H9 (cell line): ENCODE measurements around the gene OR2Z1. TPM values are rescaled to one million over a fixed set of nuclear protein-coding genes. Genes with fewer than 3 reads are reported as not detected.
"Not testable (repeated sequence)": the region's sequence is repeated elsewhere in the genome, so short reads cannot be mapped to it uniquely, and the experiment has no call there.

Experiments used
- DNase-seq: peaks from one replicate; pipeline ENCODE4 v3.0.0-alpha.2; 2017
- H2AFZ ChIP-seq: one replicate; pipeline ENCODE4 v1.6.1; 2013; ENCODE audit warnings: mild to moderate bottlenecking, low read length, control low read depth, moderate library complexity
- H2AK5ac ChIP-seq: 2 replicates; pipeline ENCODE4 v1.6.1; 2013; ENCODE audit warnings: low read length, control low read depth, mixed read lengths; ENCODE audit not compliant: insufficient read length
- H2BK120ac ChIP-seq: one replicate; pipeline ENCODE4 v1.6.1; 2013; ENCODE audit warnings: low read depth, mild to moderate bottlenecking, low read length, control low read depth, inconsistent platforms; ENCODE audit not compliant: poor library complexity, severe bottlenecking
- H2BK12ac ChIP-seq: 2 replicates; pipeline ENCODE4 v1.6.1; 2013; ENCODE audit warnings: low read length, control low read depth, mixed read lengths, low read depth; ENCODE audit not compliant: insufficient read length
- H2BK15ac ChIP-seq: 2 replicates; pipeline ENCODE4 v1.6.1; 2013; ENCODE audit warnings: low read depth, low read length, control low read depth
- H2BK20ac ChIP-seq: one replicate; pipeline ENCODE4 v1.6.1; 2013; ENCODE audit warnings: low read depth, mild to moderate bottlenecking, low read length, control low read depth, inconsistent platforms; ENCODE audit not compliant: poor library complexity, severe bottlenecking
- H2BK5ac ChIP-seq: 2 replicates; pipeline ENCODE4 v1.6.1; 2013; ENCODE audit warnings: low read length, control low read depth, mixed read lengths; ENCODE audit not compliant: insufficient read length
- H3K14ac ChIP-seq: 2 replicates; pipeline ENCODE4 v1.6.1; 2013; ENCODE audit warnings: low read length, control low read depth; ENCODE audit not compliant: insufficient read depth
- H3K18ac ChIP-seq: 2 replicates; pipeline ENCODE4 v1.6.1; 2013; ENCODE audit warnings: low read depth, mild to moderate bottlenecking, mixed read lengths, low read length, control low read depth; ENCODE audit not compliant: insufficient read length
- H3K23ac ChIP-seq: 2 replicates; pipeline ENCODE4 v1.6.1; 2013; ENCODE audit warnings: low read length, control low read depth, mixed read lengths, low read depth; ENCODE audit not compliant: insufficient read length
- H3K23me2 ChIP-seq: 2 replicates; pipeline ENCODE4 v1.6.1; 2013; ENCODE audit warnings: low read depth, mild to moderate bottlenecking, mixed read lengths, low read length, control low read depth; ENCODE audit not compliant: insufficient read length, poor library complexity, severe bottlenecking
- H3K27ac ChIP-seq: 2 replicates; pipeline ENCODE4 v1.5.1; 2013; ENCODE audit warnings: low read length, control low read depth, mixed read lengths, low read depth; ENCODE audit not compliant: insufficient read length
- H3K27me3 ChIP-seq: 2 replicates; pipeline ENCODE4 v1.6.1; 2013; ENCODE audit warnings: low read length, control low read depth, inconsistent platforms; ENCODE audit not compliant: insufficient read depth
- H3K4ac ChIP-seq: 2 replicates; pipeline ENCODE4 v1.6.1; 2013; ENCODE audit warnings: low read depth, mild to moderate bottlenecking, control low read depth, inconsistent platforms, low read length, moderate library complexity
- H3K4me1 ChIP-seq: 2 replicates; pipeline ENCODE4 v1.6.1; 2013; ENCODE audit warnings: low read length, control low read depth, inconsistent platforms; ENCODE audit not compliant: insufficient read depth
- H3K4me2 ChIP-seq: 2 replicates; pipeline ENCODE4 v1.6.1; 2013; ENCODE audit warnings: low read length, control low read depth, mixed read lengths; ENCODE audit not compliant: insufficient read length, insufficient read depth
- H3K56ac ChIP-seq: 2 replicates; pipeline ENCODE4 v1.6.1; 2013; ENCODE audit warnings: low read depth, mild to moderate bottlenecking, mixed read lengths, low read length, control low read depth; ENCODE audit not compliant: insufficient read length
- H3K79me1 ChIP-seq: 2 replicates; pipeline ENCODE4 v1.6.1; 2013; ENCODE audit warnings: low read depth, mild to moderate bottlenecking, moderate library complexity, low read length, control low read depth, inconsistent platforms; ENCODE audit not compliant: insufficient read depth, poor library complexity, severe bottlenecking
- H3K79me2 ChIP-seq: 2 replicates; pipeline ENCODE4 v1.6.1; 2013; ENCODE audit warnings: low read length, control low read depth, inconsistent platforms; ENCODE audit not compliant: insufficient read depth
- H3K9ac ChIP-seq: 2 replicates; pipeline ENCODE4 v1.6.1; 2013; ENCODE audit warnings: low read length, control low read depth, mixed read lengths; ENCODE audit not compliant: insufficient read length; ENCODE audit errors: extremely low read depth
- H3K9me3 ChIP-seq: one replicate; pipeline ENCODE4 v1.6.1; 2013; ENCODE audit warnings: low read depth, low read length, inconsistent platforms; ENCODE audit not compliant: control insufficient read depth
- H3T11ph ChIP-seq: one replicate; pipeline ENCODE4 v1.6.1; 2013; ENCODE audit warnings: mild to moderate bottlenecking, low read length, control low read depth, inconsistent platforms
- H4K20me1 ChIP-seq: one replicate; pipeline ENCODE4 v1.6.1; 2013; ENCODE audit not compliant: control insufficient read depth, insufficient read length, insufficient read depth
- H4K5ac ChIP-seq: 2 replicates; pipeline ENCODE4 v1.6.1; 2013; ENCODE audit warnings: low read depth, mild to moderate bottlenecking, mixed read lengths, low read length, control low read depth; ENCODE audit not compliant: insufficient read length
- H4K8ac ChIP-seq: replicated peaks from 2 replicates; pipeline ENCODE4 v1.6.1; 2013; ENCODE audit warnings: low read length, control low read depth, mixed read lengths, low read depth; ENCODE audit not compliant: insufficient read length
- H4K91ac ChIP-seq: 2 replicates; pipeline ENCODE4 v1.6.1; 2013; ENCODE audit warnings: low read depth, mild to moderate bottlenecking, moderate library complexity, mixed read lengths, low read length, control low read depth; ENCODE audit not compliant: insufficient read length
- H3K27ac Mint-ChIP-seq, 3 experiments: 2 replicates in 2 of 3; 3 replicates in 1 of 3; pipeline ENCODE4 v1.8.0; 2020 to 2021; ENCODE audit warnings: mixed read lengths in 3 of 3, mild to moderate bottlenecking in 1 of 3, moderate library complexity in 1 of 3
- H3K27me3 Mint-ChIP-seq: 2 replicates; pipeline ENCODE4 v1.8.0; 2021; ENCODE audit warnings: low read depth, mild to moderate bottlenecking, moderate library complexity, mixed read lengths
- H3K36me3 Mint-ChIP-seq, 3 experiments: 2 replicates in 2 of 3; 3 replicates in 1 of 3; pipeline ENCODE4 v1.8.0; 2020 to 2021; ENCODE audit warnings: low read depth in 3 of 3, mixed read lengths in 3 of 3; ENCODE audit not compliant: insufficient read depth in 1 of 3
- H3K4me1 Mint-ChIP-seq, 2 experiments: 2 replicates each; pipeline ENCODE4 v1.8.0; 2020; ENCODE audit warnings: mixed read lengths in 2 of 2
- H3K4me3 Mint-ChIP-seq, 2 experiments: 2 replicates in 1 of 2; 3 replicates in 1 of 2; pipeline ENCODE4 v1.8.0; 2020 to 2021; ENCODE audit warnings: mild to moderate bottlenecking in 2 of 2, mixed read lengths in 2 of 2, moderate library complexity in 1 of 2
- H3K9me3 Mint-ChIP-seq, 2 experiments: 2 replicates in 1 of 2; 3 replicates in 1 of 2; pipeline ENCODE4 v1.8.0; 2020; ENCODE audit warnings: mild to moderate bottlenecking in 2 of 2, mixed read lengths in 2 of 2, moderate library complexity in 1 of 2
- WGBS: extraction: QIAGEN DNeasy Blood & Tissue Kit; methylation state at CpG from one replicate; pipeline ENCODE4 v1.1.7; 2013; ENCODE audit warnings: missing lambda C conversion rate, low lambda C conversion rate, mixed read lengths; ENCODE audit not compliant: insufficient read length; ENCODE audit errors: extremely low coverage; 5-methylcytosine and 5-hydroxymethylcytosine counted together
- total RNA-seq: library from RNA; stranded (reverse); gene quantifications from 2 replicates; pipeline ENCODE4 v1.2.1, GENCODE V29; 2021

The OR2Z1 gene
- total RNA-seq, 1 experiment from 2014 or later: not detected

- H3K4me2 ChIP-seq, H3K4me1 ChIP-seq, H3K14ac ChIP-seq, H3K27ac ChIP-seq, H3K18ac ChIP-seq, H2BK20ac ChIP-seq, H3K4me3 Mint-ChIP-seq, H2AK5ac ChIP-seq, H3K36me3 Mint-ChIP-seq, H2BK12ac ChIP-seq, H3K27ac Mint-ChIP-seq, H4K8ac ChIP-seq, H3K56ac ChIP-seq, DNase-seq, H3K23me2 ChIP-seq, H3K9me3 ChIP-seq, H2AFZ ChIP-seq, H2BK15ac ChIP-seq, H3K79me1 ChIP-seq, H2BK5ac ChIP-seq, H3K27me3 Mint-ChIP-seq, H4K20me1 ChIP-seq, H3K4me1 Mint-ChIP-seq, H4K5ac ChIP-seq, H2BK120ac ChIP-seq, H3K9ac ChIP-seq, H3K79me2 ChIP-seq, H3K23ac ChIP-seq, H3K27me3 ChIP-seq, H4K91ac ChIP-seq, H3K4ac ChIP-seq, H3T11ph ChIP-seq: not testable (repeated sequence)
- peaks cover 6 to 12% of the 10 kb centered on the region in 2 experiments for H3K9me3 Mint-ChIP-seq
- no CpG with 5 or more reads among the region's 11 CpGs for WGBS
These were observed 45.8 kb downstream of the OR2Z1 start for GRCh38 chr19:8767257-8767656.

GRCh38 chr19:8769265-8769664 lies 47.8 kb downstream of the OR2Z1 start:
- not testable (repeated sequence) for H3K4me1 Mint-ChIP-seq, H3K18ac ChIP-seq, H4K91ac ChIP-seq, H3K23me2 ChIP-seq, H2BK5ac ChIP-seq, H2BK15ac ChIP-seq, H3K9ac ChIP-seq, H3K56ac ChIP-seq, H3K27ac Mint-ChIP-seq, H3K23ac ChIP-seq, H3K36me3 Mint-ChIP-seq, H3K27me3 ChIP-seq, H3T11ph ChIP-seq, H2BK20ac ChIP-seq, H4K8ac ChIP-seq, H3K79me2 ChIP-seq, H4K5ac ChIP-seq, H3K9me3 ChIP-seq, H3K4me2 ChIP-seq, DNase-seq, H3K27ac ChIP-seq, H2BK120ac ChIP-seq, H3K4ac ChIP-seq, H4K20me1 ChIP-seq, H3K4me3 Mint-ChIP-seq, H3K4me1 ChIP-seq, H2AFZ ChIP-seq, H2AK5ac ChIP-seq, H2BK12ac ChIP-seq, H3K27me3 Mint-ChIP-seq, H3K79me1 ChIP-seq, H3K14ac ChIP-seq
- peaks cover 8 to 15% of the 10 kb centered on the region in 2 experiments for H3K9me3 Mint-ChIP-seq
- WGBS: no CpG with 5 or more reads among the region's 8 CpGs
